Measurements from ENCODE around the gene OR6N1. TPM values are rescaled to one million over a fixed set of nuclear protein-coding genes. Genes with fewer than 3 reads are reported as not detected.

The OR6N1 gene
- total RNA-seq, 4 donors from 2014 or later, result not detected

- in situ Hi-C loops (cut with MboI; ENCODE audit: low pct_ligation_motif_present in 1 of 4, low pct_unique_long_range_greater_than_20kb in 1 of 4, low sequenced_read_pairs in 3 of 4) (no loop called here), intact Hi-C loops (cut with DNase I; ENCODE audit: low total_unique reads) (no loop called here)
- DNase-seq, result no peak
- H3K4me1 ChIP-seq, result no peaks in the 10 kb centered on the region
- H3K36me3 ChIP-seq, result no peaks in the 10 kb centered on the region
- WGBS, 2 donors (ENCODE audit: low coverage in 1 of 2), result 67 to 78% methylated on average over 3 of the region's 3 CpGs
- H3K4me3 ChIP-seq, result no peak overlapping the region
- no peak overlapping the region for H3K27ac ChIP-seq
- TF ChIP-seq CTCF (IDR thresholded peaks at IDR 0.05) (no peak), POLR2AphosphoS5 (IDR thresholded peaks at IDR 0.05) (no peak), POLR2A (IDR thresholded peaks at IDR 0.05) (no peak), EP300 (IDR thresholded peaks at IDR 0.05; ENCODE audit: low read depth) (no peak)
- H3K9me3 ChIP-seq, result no peaks in the 10 kb centered on the region
- H3K27me3 ChIP-seq, result no peaks in the 10 kb centered on the region
These were observed 26.5 kb upstream of the OR6N1 start for GRCh38 chr1:158798531-158798930.

- intact Hi-C loops (cut with DNase I; ENCODE audit: low total_unique reads) (no loop called here), in situ Hi-C loops (cut with MboI; ENCODE audit: low pct_ligation_motif_present in 1 of 4, low pct_unique_long_range_greater_than_20kb in 1 of 4, low sequenced_read_pairs in 3 of 4) (no loop called here)
- 70 to 89% methylated on average over 5 to 6 of the region's 6 CpGs for WGBS, 2 donors (ENCODE audit: low coverage in 1 of 2)
- Histone ChIP-seq H3K4me3 (no peak overlapping the region), H3K4me1 (no peaks in the 10 kb centered on the region), H3K36me3 (no peaks in the 10 kb centered on the region), H3K9me3 (no peaks in the 10 kb centered on the region), H3K27me3 (no peaks in the 10 kb centered on the region), H3K27ac (no peak overlapping the region)
- DNase-seq, result no peak
- TF ChIP-seq POLR2AphosphoS5 (IDR thresholded peaks at IDR 0.05) (no peak), EP300 (IDR thresholded peaks at IDR 0.05; ENCODE audit: low read depth) (no peak), CTCF (IDR thresholded peaks at IDR 0.05) (no peak), POLR2A (IDR thresholded peaks at IDR 0.05) (no peak)
These were observed 22.3 kb upstream of the OR6N1 start for GRCh38 chr1:158794247-158794646.

- DNase-seq, result no peak
These were observed 21.6 kb upstream of the OR6N1 start for GRCh38 chr1:158793604-158794003.

GRCh38 chr1:158781104-158781503 is 9.1 kb upstream of the OR6N1 start, which contains the start of gene OR6N2:
Gene OR6N2 (minus strand): TSS chr1:158781204. CDS start chr1:158777635, 3,569 bp downstream.
- TF ChIP-seq POLR2A (IDR thresholded peaks at IDR 0.05), result no peak
- TF ChIP-seq POLR2AphosphoS5 (IDR thresholded peaks at IDR 0.05), result no peak
- TF ChIP-seq EP300 (IDR thresholded peaks at IDR 0.05; ENCODE audit: low read depth), result no peak
- TF ChIP-seq CTCF (IDR thresholded peaks at IDR 0.05), result no peak
- H3K4me1 ChIP-seq, result no peaks in the 10 kb centered on the region
- in situ Hi-C loops (cut with MboI; ENCODE audit: low pct_ligation_motif_present in 1 of 4, low pct_unique_long_range_greater_than_20kb in 1 of 4, low sequenced_read_pairs in 3 of 4) (no loop called here), intact Hi-C loops (cut with DNase I; ENCODE audit: low total_unique reads) (no loop called here)
- H3K4me3 ChIP-seq, result no peak within 1 kb of the TSS
- H3K36me3 ChIP-seq, result no peaks in the 10 kb centered on the region
- H3K9me3 ChIP-seq, result no peaks in the 10 kb centered on the region
- DNase-seq, result no peak
- no peak within 1 kb of the TSS for H3K27ac ChIP-seq
- H3K27me3 ChIP-seq, result no peaks in the 10 kb centered on the region

More at GRCh38 chr1:158793604-158794003, 21.6 kb upstream of the OR6N1 start:
- TF ChIP-seq POLR2AphosphoS5 (IDR thresholded peaks at IDR 0.05) (no peak), EP300 (IDR thresholded peaks at IDR 0.05; ENCODE audit: low read depth) (no peak), POLR2A (IDR thresholded peaks at IDR 0.05) (no peak), CTCF (IDR thresholded peaks at IDR 0.05) (no peak)
- H3K27ac ChIP-seq, result no peak overlapping the region
- intact Hi-C loops (cut with DNase I; ENCODE audit: low total_unique reads), result no loop called here
- WGBS, 2 donors (ENCODE audit: low coverage in 1 of 2), result 92% methylated on average over 2 of the region's 2 CpGs; no CpG with 5 or more reads in 1 of the 2 donors
- in situ Hi-C loops (cut with MboI; ENCODE audit: low pct_ligation_motif_present in 1 of 4, low pct_unique_long_range_greater_than_20kb in 1 of 4, low sequenced_read_pairs in 3 of 4), result no loop called here
- no peaks in the 10 kb centered on the region for H3K4me1 ChIP-seq
- H3K9me3 ChIP-seq, result no peaks in the 10 kb centered on the region
- H3K36me3 ChIP-seq, result no peaks in the 10 kb centered on the region
- H3K27me3 ChIP-seq, result no peaks in the 10 kb centered on the region
- no peak overlapping the region for H3K4me3 ChIP-seq

Measured in transverse colon (tissue), 4 donors.